A172 (cell line): ENCODE data around the gene SLC35G6. TPM values are rescaled to one million over a fixed set of nuclear protein-coding genes. Genes with fewer than 3 reads are reported as not detected.
"Not testable (repeated sequence)": the region's sequence is repeated elsewhere in the genome, so short reads cannot be mapped to it uniquely, and the experiment has no call there.

Experiments
- DNase-seq: peaks from one replicate; pipeline ENCODE4 v3.0.0-alpha.2; 2015; ENCODE audit warnings: low spot score
- total RNA-seq: library from RNA; depleted of rRNA; stranded (reverse); fragments of >200 nt; shearing (Covaris generic); gene quantifications from 2 replicates; pipeline ENCODE4 v1.2.3, GENCODE V29; 2014

Gene SLC35G6
- total RNA-seq, 1 experiment from 2014 or later: not detected

GRCh38 chr17:7460850-7461660, 20.2 kb upstream of the SLC35G6 start:
- no peak for DNase-seq

- DNase-seq: no peak
Measured at GRCh38 chr17:7462474-7463371, 18.5 kb upstream of the SLC35G6 start.

DNA sequence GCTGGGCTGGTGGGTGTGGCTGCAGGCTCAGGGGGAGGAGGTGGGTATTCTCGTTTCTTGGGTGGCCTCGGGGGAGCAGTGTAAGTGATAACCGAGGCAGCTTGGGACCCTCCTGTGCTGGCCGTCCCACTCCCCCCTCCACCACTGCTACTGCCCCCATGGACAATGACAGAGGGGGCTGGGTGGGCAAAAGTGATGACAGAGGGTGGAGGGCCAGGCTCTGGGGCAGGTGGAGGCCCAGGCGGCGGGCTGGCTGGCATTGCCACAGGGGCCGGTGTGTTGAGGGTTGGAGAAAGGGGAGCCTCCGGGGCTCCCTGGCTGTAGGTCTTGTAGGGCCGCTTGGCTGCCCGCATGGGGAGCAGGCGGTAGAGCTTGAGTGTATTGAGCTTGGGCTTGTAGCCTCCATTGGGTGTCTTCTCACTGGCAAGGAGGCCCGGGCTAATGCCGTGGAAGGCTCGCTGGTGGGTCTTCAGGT, 17.8 kb upstream of the SLC35G6 start:
- DNase-seq: no peak

DNA sequence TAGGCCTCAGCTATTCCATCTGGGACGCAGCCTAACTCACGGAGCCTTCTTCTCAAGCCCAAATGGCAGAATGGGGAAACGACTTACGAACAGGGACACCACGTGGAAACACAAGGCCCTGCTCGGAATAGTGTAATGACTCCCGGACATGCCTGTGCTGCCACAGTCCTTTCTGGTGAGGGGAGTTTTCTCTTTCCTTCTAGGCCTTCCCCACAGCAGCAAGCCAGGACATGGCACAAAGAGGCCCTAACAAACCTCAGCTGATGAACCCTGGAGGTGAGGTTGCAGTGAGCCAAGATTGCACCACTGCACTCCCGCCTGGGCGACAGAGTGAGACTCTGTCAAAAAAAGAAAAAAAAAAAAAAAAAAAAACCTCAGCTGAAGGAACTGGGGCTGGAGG, 17.2 kb upstream of the SLC35G6 start:
- no peak for DNase-seq

- no peak for DNase-seq
Measured at GRCh38 chr17:7465597-7466275, 15.5 kb upstream of the SLC35G6 start.

DNA sequence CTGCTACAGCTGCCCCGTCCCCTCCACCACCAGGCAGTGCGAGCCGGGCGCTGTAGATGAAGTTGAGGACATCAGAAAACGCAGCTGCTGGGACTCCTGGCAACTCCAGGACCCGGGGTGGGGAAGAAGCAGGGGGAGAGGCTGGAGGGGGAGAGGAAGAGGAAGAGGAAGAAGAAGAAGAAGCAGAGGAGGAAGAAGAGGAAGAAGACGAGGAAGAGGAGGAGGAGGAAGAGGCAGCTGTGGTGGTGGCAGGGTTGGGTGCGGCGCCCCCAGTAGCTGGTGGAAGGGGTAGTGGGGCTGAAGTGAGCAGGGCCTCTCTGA, 15.0 kb upstream of the SLC35G6 start:
- no peak for DNase-seq

DNA sequence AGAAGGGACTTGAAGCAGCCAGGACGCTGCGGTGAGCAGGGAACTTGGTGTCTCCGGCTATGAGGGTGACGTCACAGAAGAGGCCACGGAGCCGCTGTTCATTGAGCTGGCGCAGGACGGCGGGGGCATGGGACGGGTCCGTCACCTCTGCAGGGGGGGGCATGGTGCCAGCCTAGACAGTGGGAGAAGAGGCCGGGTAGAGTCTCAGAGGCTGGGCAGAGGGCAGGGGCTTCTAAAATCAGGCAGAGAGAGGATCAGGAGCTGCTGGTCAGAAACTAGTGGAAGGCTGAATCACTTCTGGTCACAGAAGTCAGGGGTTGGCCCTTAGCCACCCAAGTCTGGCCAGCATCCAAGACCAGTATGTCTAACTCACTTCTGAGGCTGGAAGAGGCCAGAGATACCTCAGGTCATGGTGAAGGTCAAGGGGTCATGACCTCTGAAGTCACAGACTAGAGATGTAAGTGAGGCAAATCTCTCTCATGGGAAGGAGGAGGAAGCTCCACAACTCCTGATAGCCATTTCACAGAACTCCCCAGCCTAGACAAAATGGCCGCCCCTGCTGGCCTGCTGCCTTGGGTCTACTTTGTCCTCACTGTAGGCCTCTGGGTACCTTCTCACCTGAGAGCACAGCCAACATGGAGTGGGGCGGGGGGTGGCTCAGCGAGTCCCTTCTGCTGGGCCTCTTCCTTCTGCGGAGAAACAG, 14.5 kb upstream of the SLC35G6 start:
- peak; percentile 68 for DNase-seq

DNA sequence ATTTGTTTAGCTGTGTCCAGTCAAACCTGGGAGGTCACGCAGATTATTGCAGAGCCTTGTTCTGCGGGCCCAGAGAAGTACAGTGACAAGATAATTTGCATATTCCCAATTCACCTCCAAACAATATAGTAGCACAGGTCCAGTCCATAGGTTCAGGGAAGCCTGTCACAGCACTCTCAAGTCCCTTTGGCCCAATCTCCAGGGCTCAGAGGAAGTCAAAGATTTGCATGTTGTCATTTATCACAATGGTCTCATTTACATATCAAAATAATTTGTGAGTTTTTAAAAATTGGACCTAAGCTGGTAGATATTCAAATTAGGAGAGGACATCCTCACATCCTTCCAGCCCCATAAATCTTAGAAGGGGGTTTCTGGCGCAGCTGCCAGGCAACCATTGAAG, 13.7 kb upstream of the SLC35G6 start:
- DNase-seq: no peak

DNA sequence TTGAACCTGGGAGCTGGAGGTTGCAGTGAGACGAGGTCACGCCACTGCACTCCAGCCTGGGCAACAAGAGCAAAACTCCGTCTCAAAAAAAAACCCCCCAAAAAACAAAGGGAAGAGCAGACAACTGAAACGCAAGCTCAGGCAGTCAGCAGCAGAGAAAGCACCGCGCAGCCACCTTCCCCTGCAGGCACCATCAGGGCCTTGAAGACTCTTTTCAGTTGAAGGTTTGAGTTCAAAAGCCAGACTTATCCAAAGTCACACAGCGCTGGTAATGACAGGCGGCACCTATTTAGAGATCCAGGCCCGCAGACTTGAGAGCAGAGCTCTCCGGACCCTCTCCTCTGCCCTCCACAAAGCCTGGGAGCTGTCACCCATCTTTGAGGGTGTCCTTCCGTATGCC, 13.0 kb upstream of the SLC35G6 start:
- no peak for DNase-seq

DNA sequence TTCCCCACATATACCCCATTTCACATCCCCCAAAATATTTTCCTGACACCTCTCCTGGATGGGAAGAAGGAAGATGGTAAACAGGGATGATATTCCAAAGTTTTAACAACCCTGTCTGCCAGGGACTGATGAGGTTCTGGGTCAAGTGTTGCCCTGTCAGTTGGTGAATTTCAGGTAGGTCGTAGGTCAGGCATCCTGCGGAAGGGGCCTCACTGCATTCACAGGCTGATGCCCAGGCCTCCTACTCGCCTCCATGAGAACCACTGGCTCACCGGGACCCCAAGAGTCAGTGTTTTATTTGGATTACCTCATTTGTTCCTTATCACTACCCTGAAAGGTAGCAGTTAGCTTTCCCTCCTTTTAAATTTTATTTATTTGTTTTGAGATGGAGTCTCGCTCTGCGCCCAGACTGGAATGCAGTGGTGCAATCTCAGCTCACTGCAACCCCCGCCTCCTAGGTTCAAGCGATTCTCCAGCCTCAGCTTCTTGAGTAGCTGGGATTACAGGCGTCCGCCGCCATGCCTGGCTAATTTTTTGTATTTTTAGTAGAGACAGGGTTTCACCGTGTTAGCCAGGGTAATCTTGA, 12.3 kb upstream of the SLC35G6 start:
- DNase-seq: no peak

DNA sequence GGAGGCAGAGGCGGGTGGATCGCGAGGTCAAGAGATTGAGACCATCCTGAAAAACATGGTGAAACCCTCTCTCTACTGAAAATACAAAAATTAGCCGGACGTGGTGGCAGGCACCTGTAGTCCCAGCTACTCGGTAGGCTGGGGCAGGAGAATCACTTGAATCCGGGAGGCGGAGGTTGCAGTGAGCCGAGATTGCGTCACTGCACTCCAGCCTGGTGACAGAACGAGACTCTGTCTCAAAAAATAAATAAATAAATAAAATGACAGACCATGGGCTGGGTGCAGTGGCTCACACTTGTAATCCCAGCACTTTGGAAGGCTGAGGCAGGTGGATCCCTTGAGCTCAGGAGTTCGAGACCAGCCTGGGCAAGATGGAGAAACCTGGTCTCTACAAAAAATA, 11.4 kb upstream of the SLC35G6 start:
- DNase-seq: not testable (repeated sequence)

DNA sequence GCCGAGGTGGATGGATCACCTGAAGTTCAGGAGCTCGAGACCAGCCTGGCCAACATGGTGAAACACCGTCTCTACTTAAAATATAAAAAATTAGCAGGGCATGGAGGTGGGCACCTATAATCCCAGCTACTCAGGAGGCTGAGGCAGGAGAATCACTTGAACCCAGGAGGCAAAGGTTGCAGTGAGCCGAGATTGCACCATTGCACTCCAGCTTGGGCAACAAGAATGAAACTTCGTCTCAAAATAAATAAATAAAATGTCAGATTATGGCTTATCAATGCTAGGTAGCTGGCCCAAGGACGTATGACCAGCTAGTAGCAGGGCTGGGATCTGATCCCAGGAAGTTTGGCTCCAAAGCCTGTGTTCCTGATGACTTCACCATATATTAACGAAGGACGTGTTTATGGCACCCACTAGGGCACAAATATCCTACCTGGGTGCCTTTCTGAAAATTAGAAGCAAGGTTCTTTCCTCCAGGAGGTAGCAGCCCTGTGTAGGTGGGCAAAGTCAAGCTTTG, 10.7 kb upstream of the SLC35G6 start:
- DNase-seq: not testable (repeated sequence)

DNA sequence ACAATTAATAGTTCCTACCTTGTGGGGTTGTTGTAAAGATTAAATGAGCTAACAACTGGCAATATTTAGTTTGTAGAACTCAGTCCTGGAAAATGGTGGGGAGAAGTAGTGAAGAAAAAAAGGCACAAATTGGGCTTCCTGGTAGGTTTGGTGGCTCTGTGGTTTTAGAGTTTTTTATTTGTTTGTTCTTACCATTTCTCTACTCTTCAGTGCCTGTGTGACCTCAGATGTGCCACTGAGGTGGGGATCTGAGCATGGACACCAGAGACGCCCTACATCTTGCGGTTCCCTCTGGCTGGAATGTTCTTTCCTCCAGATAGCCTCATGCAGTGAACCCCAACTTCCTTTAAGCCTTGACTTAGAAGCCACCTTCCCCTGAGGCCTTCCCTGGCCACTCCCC, 9.5 kb upstream of the SLC35G6 start:
- no peak for DNase-seq

DNA sequence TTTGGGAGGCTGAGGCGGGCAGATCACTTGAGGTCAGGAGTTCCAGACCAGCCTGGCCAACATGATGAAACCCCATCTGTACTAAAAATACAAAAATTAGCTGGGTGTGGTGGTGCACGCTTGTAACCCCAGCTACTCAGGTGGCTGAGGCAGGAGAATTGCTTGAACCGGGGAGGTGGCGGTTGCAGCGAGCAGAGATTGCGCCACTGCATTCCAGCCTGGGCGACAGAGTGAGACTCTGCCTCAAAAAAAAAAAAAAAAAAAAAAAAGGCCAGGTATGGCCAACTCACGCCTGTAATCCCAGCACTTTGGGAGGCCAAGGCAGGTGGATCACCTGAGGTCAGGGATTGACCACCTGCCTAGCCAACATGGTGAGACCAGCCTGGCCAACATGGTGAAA, 6.5 kb upstream of the SLC35G6 start:
- DNase-seq: not testable (repeated sequence)

DNA sequence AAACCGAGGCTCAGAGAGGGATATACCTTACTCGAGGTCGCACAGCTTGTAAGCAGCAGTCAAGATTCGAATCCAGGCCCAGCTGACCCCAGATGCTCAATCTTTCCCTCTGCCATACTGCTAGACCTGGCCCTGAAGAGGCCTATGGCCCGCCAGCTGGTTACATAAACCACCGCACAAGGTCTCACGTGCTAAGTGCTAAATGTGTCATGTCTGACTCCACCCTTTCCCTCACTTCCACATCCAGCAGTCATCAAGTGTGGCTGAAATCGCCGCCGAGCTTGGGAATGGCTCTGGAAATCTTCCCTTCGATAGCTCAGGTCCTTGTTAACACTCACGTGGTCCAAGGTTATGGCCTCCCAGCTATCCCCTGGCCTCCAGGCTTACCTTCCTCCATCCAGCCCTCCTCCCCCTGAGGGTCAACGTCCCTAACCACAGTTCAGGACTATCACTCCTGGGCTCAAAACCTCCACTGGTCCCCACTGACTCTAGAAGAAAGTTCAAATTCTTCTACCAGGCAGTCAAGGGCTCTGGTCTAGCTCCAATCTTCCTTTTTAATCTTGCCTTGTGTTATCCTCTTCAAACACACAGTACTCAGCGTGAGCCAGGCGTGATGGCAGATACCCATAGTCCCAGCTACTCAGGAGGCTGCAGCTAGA, 5.4 kb upstream of the SLC35G6 start:
- no peak for DNase-seq

GRCh38 chr17:7476494-7476893, 4.8 kb upstream of the SLC35G6 start:
- DNase-seq: peak; percentile 84

DNA sequence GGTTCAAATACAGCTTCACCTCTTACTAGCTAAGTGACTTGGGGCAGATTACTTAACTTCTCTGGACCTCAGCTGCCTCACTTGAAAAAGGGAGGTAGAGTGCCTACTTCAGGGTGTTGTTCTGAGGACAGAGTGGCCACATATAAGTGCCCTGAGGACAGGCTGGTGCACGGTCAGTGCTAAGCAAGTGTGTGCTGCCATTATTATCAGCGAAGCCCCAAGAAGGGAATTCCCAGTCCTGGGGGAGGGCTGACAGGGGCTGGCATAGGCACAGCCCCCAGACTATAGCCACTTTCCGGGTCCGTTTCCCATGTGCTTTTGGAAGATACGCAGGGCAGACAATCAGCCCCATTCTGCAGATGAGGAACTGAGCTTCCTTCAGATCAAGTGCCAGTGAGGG, 4.3 kb upstream of the SLC35G6 start:
- no peak for DNase-seq

DNA sequence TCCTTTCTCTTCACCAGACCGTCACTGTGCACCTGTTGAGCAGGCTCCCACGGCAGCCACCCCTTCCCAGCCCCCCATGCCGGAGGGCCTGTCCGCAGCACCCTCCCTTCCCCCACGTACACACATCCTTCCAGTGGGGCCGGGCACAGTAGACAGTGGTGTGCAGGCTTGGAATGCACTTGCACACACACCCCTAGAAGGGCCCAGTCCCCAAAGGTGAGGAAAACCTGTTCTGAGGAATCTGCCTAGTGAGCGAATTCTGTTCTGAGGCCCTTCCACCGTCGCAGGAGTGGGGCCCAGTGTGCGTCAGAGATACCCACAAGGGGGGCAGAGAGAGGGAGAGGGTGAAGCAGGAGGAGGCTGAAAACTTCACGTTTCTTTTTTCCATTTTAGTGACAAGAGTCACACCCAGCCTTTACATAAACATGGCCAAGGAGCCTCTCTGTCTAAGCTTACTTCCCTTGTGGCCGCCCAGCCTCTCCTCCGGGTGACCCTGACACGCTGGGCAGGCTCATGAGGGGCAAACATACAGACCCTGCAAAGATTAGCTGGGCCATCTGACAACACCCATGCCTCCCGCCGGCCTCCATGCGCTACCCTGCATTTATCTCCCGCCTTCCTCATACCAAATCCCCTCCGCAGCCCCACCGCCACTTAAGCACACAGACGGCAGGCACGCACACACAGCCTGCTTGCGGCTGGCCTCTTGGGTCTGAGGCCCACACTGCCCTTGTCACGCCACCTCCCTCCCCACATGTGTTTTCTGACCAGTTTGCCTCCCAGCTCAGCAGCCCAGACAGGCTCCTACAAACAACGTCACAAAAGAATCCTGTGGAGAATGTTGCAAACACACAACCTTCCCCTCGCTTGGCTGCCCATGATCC, 3.6 kb upstream of the SLC35G6 start:
- no peak for DNase-seq
